ENCODE measurements around the gene CDK5RAP2.

CDK5RAP2 gene

GRCh38 chr9:120443976-120444375, 136.0 kb downstream of the CDK5RAP2 start:
- FAIRE-seq: no peak
- no peak for DNase-seq (ENCODE audit: extremely low spot score, insufficient read length, low read depth)

GRCh38 chr9:120443489-120443888, 136.5 kb downstream of the CDK5RAP2 start:
- no peak for DNase-seq (ENCODE audit: extremely low spot score, insufficient read length, low read depth)
- no peak for FAIRE-seq

DNA sequence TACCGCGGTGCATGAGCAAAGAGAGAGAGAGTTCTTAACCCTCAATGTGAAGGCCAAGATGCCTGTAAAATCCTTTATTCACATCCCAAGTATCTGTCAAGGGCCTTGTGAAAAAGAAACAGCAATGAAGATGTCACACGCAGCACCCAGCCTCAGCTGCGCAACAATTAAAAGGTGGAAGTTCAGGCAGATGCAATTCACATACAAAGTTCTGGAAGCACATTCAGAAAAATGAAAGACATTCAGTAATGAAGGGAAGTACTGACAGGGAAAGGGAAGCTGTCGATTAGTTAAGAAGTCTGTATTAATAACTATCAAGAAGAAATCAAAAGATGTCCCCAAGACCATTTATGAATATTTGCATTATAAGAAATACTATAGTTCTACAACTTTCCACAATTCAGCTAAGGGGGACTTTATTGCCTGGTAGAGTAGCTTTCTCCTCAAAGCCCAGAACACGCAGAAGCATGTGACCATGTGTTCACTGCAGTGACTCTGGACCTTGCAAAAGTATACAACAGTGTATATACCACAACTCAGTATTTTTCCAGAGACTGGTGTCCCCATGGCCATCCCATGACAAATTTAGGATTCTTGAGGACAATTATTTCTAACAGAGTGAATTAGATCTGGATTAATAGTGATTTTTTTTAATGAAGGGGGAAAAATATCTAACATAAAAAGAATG, 137.5 kb downstream of the CDK5RAP2 start:
- no peak for FAIRE-seq
- no peak for DNase-seq (ENCODE audit: extremely low spot score, insufficient read length, low read depth)

- no peak for FAIRE-seq
- DNase-seq (ENCODE audit: extremely low spot score, insufficient read length, low read depth): no peak
These were observed 138.3 kb downstream of the CDK5RAP2 start for GRCh38 chr9:120441426-120442307.

GRCh38 chr9:120440791-120441190, 139.2 kb downstream of the CDK5RAP2 start:
- FAIRE-seq (no peak), DNase-seq (ENCODE audit: extremely low spot score, insufficient read length, low read depth) (no peak)

GRCh38 chr9:120439926-120440325, 140.0 kb downstream of the CDK5RAP2 start:
- no peak for FAIRE-seq
- DNase-seq (ENCODE audit: extremely low spot score, insufficient read length, low read depth): no peak

DNA sequence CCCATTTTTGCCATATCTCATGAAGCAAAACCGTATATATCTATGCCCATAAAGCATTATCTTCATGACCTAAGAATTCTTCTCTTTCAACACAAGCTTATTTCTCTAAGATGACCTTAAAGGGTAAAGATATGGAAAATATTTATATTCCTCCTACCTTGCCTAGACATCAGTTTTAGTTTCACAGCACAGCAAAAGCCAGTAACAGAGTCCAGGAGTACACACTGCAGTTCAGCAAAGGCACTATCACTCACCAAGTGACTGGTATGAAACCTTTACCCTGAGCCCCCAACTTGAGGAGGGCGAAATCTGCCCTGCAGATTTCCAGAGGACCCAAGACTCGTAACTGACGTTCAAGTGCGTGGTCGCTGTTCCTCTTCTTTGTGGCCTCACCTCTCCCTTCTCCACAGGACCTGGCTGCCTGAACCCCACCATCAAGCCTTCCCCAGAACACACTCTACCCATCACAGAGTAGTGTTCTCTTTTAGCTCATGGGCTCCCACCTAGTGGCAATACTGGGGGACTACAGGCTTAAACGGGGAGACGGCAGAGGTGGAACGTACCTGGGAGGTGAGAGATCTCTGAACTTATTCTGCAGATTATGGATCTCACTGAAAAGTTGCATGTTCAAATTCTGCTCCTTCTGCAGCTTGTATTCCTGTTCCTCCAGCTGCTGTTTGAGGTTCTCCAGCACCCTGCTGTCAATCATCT, 141.0 kb downstream of the CDK5RAP2 start:
- DNase-seq (ENCODE audit: extremely low spot score, insufficient read length, low read depth) (peak; percentile 14), FAIRE-seq (no peak)

DNA sequence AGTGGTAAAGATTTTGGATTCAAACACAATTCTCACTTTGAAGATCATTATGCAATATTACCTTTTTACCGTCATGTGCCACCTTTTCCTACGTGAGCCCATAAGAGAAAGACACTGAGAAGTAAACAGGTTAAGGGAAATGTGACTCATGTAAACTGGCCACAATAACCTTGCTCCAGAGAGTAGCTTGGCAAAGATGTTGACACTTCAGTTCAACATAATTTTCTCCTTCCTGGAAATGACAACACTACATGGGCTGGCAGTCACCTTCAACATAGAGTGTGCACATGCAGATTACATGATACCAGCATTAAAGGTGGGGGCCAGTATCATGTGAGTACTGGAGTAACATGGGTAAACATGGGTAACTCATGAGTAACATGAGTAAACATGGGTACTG, 141.9 kb downstream of the CDK5RAP2 start:
- no peak for FAIRE-seq
- no peak for DNase-seq (ENCODE audit: extremely low spot score, insufficient read length, low read depth)

DNA sequence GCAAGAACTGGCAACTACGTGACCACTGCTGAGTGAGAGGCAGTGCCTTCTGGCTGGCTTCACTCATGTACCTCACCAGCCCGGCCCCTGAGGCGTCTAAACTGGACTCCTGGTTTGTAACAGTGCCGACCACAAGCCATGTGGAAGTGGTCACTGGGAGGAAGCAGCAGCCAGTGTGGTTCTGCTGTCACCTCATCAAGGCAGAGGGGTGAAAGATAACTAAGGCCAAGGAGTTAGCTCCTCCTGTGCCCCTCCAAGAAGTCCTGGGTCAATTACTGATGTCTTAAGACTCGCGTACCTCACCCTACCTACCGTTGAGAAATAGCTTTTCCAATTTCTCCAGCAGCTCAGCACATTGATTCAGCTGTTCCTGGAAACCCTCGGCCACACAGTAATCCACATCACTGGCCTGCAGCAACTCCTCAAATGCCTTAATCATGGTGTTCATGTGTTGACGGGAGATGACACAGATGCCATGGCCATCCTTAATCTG, 142.9 kb downstream of the CDK5RAP2 start:
- FAIRE-seq: no peak
- DNase-seq (ENCODE audit: extremely low spot score, insufficient read length, low read depth): no peak

GRCh38 chr9:120436446-120436845, 143.5 kb downstream of the CDK5RAP2 start:
- no peak for DNase-seq (ENCODE audit: extremely low spot score, insufficient read length, low read depth)
- no peak for FAIRE-seq

GRCh38 chr9:120435091-120435490, 144.9 kb downstream of the CDK5RAP2 start:
- no peak for FAIRE-seq
- DNase-seq (ENCODE audit: extremely low spot score, insufficient read length, low read depth): no peak

- no peak for DNase-seq (ENCODE audit: extremely low spot score, insufficient read length, low read depth)
These were observed 145.4 kb downstream of the CDK5RAP2 start for GRCh38 chr9:120434532-120434931.

GRCh38 chr9:120433701-120434100, 146.3 kb downstream of the CDK5RAP2 start:
- no peak for DNase-seq (ENCODE audit: extremely low spot score, insufficient read length, low read depth)
- FAIRE-seq: no peak

More at GRCh38 chr9:120434532-120434931, 145.4 kb downstream of the CDK5RAP2 start:
- no peak for FAIRE-seq

DNA sequence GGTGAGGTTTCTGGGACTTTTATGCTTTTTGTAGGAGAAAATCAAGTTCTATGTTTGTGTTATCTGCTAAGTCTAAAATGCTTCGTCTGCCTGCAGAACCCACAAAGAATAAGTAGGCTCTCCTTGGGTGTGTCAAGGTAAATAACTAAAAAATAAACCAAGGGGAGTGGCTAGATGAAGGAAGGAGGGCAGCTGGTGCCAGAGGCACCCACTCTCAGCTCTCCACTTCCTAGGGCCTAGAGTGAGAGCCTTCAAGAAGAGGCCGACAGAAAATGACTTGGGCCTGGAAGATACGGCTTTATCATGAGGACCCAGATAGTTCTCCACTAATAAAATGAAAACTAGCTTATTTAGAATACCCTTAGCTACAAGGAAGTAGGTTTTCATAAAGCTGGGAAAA, 147.4 kb downstream of the CDK5RAP2 start:
- DNase-seq (ENCODE audit: extremely low spot score, insufficient read length, low read depth) (no peak), FAIRE-seq (no peak)

GRCh38 chr9:120431268-120431667, 148.7 kb downstream of the CDK5RAP2 start:
- DNase-seq (ENCODE audit: extremely low spot score, insufficient read length, low read depth) (no peak), FAIRE-seq (peak; percentile 24)

GRCh38 chr9:120424248-120424647, 155.7 kb downstream of the CDK5RAP2 start:
- DNase-seq (ENCODE audit: extremely low spot score, insufficient read length, low read depth) (no peak), FAIRE-seq (no peak)

- FAIRE-seq: no peak
These were observed 156.2 kb downstream of the CDK5RAP2 start for GRCh38 chr9:120423812-120424211.

DNA sequence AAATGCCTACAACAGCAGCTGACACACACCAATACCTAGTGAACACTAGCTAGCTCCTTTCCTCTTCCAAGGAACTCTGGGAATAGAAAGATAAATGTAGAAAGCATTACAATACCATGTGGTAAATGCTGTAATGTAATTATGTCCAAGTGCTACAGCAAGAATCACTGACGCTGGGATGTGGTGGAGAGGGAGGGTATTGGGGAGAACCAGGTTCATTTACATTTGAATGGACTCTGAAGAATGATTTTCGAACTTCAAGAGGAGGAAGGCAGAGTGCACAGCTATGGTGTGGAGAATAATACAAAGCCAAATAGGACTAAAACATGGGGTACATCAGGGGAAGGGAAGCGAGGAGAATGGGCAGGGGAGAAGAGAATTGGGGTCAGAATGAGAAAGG, 158.0 kb downstream of the CDK5RAP2 start:
- FAIRE-seq (no peak), DNase-seq (ENCODE audit: extremely low spot score, insufficient read length, low read depth) (no peak)

More at GRCh38 chr9:120423812-120424211, 156.2 kb downstream of the CDK5RAP2 start:
- DNase-seq (ENCODE audit: extremely low spot score, insufficient read length, low read depth): no peak

DNA sequence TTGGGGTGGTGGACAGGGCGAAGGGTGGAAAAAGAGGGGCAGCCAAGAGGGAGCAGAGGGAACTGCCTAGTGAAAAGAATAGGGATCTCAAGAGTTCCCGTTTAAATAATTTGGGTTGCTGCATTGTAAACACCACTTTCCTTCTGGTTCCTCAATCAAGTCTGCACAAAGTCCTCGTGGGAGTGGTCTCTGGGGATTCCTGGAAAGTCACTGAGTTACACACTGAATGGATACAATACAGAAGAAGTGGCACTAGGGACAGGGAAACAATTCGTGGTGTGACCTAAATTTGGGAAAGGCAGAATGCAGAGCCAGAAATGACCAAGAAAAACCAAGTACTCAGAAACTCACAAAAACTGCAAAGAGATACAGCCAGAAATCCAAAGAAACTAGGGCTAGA, 161.7 kb downstream of the CDK5RAP2 start:
- no peak for DNase-seq (ENCODE audit: extremely low spot score, insufficient read length, low read depth)
- FAIRE-seq: no peak

DNA sequence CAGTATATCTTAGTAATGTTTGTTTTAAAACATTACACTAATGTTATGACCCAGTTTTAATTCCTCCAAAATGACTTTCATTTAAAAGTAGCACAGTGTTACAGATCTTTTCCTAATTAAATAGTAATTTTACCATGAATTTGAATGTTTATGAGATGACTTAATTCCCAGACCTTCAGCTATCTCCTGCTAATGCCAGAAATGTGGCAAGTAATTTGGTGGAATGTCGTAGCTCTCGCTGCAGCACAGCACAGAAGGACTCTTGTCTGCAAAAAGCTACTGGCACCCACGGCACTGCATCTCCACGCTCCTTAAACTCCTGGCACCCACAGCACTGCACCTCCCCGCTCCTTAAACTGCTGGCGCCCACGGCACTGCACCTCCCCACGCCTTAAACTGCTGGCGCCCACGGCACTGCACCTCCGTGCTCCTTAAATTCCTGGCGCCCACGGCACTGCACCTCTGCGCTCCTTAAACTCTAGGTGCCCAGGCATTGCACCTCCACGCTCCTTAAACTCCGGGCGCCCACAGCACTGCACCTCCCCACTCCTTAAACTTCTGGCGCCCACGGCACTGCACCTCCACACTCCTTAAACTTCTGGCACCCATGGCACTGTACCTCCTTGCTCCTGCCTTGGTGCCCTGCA, 163.1 kb downstream of the CDK5RAP2 start:
- FAIRE-seq (no peak), DNase-seq (ENCODE audit: extremely low spot score, insufficient read length, low read depth) (no peak)

All from GM18507 (cell line).